Activated effector memory CD4-positive, alpha-beta T cell treated with anti-CD3 and anti-CD28 coated beads, Interleukin-2, amount 50 U/mL, for 16 hours (primary cell): Measurements from ENCODE around the gene NPAS3.

Experiments used
- DNase-seq: peaks from one replicate; pipeline ENCODE4 v3.0.0-alpha.2; 2020

NPAS3 gene

GRCh38 chr14:33191855-33192254, 253.2 kb downstream of the NPAS3 start:
- no peak for DNase-seq

- no peak for DNase-seq
Measured at GRCh38 chr14:33194551-33194950, 255.9 kb downstream of the NPAS3 start.

GRCh38 chr14:33198684-33199083, 260.0 kb downstream of the NPAS3 start:
- no peak for DNase-seq

- no peak for DNase-seq
Measured at GRCh38 chr14:33201116-33201515, 262.4 kb downstream of the NPAS3 start.

GRCh38 chr14:33206981-33207380, 268.3 kb downstream of the NPAS3 start:
- DNase-seq, result no peak

GRCh38 chr14:33207467-33208017, 268.9 kb downstream of the NPAS3 start:
- no peak for DNase-seq

- DNase-seq, result no peak
Measured at GRCh38 chr14:33210311-33210710, 271.6 kb downstream of the NPAS3 start.

GRCh38 chr14:33218026-33218425, 279.3 kb downstream of the NPAS3 start:
- no peak for DNase-seq

GRCh38 chr14:33219957-33220356, 281.3 kb downstream of the NPAS3 start:
- no peak for DNase-seq

- no peak for DNase-seq
Measured at GRCh38 chr14:33229269-33229929, 290.7 kb downstream of the NPAS3 start.

GRCh38 chr14:33230021-33230420, 291.3 kb downstream of the NPAS3 start:
- no peak for DNase-seq

- DNase-seq, result no peak
Measured at GRCh38 chr14:33232031-33232430, 293.4 kb downstream of the NPAS3 start.

GRCh38 chr14:33237115-33237740, 298.5 kb downstream of the NPAS3 start:
- no peak for DNase-seq

GRCh38 chr14:33239465-33239864, 300.8 kb downstream of the NPAS3 start:
- DNase-seq, result no peak

- no peak for DNase-seq
Measured at GRCh38 chr14:33240466-33240865, 301.8 kb downstream of the NPAS3 start.

GRCh38 chr14:33241331-33241730, 302.7 kb downstream of the NPAS3 start:
- DNase-seq, result no peak

GRCh38 chr14:33249233-33249820, 310.6 kb downstream of the NPAS3 start:
- no peak for DNase-seq

GRCh38 chr14:33250963-33251362, 312.3 kb downstream of the NPAS3 start:
- no peak for DNase-seq

GRCh38 chr14:33254342-33254741, 315.7 kb downstream of the NPAS3 start:
- DNase-seq, result no peak

GRCh38 chr14:33254861-33255395, 316.2 kb downstream of the NPAS3 start:
- DNase-seq, result no peak

- no peak for DNase-seq
Measured at GRCh38 chr14:33257796-33258195, 319.1 kb downstream of the NPAS3 start.

GRCh38 chr14:33259764-33260163, 321.1 kb downstream of the NPAS3 start:
- no peak for DNase-seq

- DNase-seq, result no peak
Measured at GRCh38 chr14:33271216-33271615, 332.5 kb downstream of the NPAS3 start.

GRCh38 chr14:33271891-33272290, 333.2 kb downstream of the NPAS3 start:
- no peak for DNase-seq
